ENCODE measurements around the gene LZTS2.

Gene LZTS2

GRCh38 chr10:101035314-101035713 is 35.7 kb downstream of the LZTS2 start:
- Histone ChIP-seq H3K27ac (replicated peaks) (no peak overlapping the region), H3K27me3 (ENCODE audit: insufficient read depth, poor library complexity, severe bottlenecking) (no peaks in the 10 kb centered on the region), H3K4me3 (replicated peaks; ENCODE audit: insufficient read depth, low read length) (no peak overlapping the region)
- TF ChIP-seq SPI1 (IDR thresholded peaks at IDR 0.05; ENCODE audit: borderline replicate concordance, low read depth) (no peak), GABPA (IDR thresholded peaks at IDR 0.05; ENCODE audit: low read depth) (no peak)
- TF ChIP-seq, protein P1, sequence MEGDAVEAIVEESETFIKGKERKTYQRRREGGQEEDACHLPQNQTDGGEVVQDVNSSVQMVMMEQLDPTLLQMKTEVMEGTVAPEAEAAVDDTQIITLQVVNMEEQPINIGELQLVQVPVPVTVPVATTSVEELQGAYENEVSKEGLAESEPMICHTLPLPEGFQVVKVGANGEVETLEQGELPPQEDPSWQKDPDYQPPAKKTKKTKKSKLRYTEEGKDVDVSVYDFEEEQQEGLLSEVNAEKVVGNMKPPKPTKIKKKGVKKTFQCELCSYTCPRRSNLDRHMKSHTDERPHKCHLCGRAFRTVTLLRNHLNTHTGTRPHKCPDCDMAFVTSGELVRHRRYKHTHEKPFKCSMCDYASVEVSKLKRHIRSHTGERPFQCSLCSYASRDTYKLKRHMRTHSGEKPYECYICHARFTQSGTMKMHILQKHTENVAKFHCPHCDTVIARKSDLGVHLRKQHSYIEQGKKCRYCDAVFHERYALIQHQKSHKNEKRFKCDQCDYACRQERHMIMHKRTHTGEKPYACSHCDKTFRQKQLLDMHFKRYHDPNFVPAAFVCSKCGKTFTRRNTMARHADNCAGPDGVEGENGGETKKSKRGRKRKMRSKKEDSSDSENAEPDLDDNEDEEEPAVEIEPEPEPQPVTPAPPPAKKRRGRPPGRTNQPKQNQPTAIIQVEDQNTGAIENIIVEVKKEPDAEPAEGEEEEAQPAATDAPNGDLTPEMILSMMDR (IDR thresholded peaks at IDR 0.05; ENCODE audit: insufficient read depth, low read length) = no peak
- no peak for DNase-seq (ENCODE audit: low read depth in 1 of 2, low spot score in 1 of 2)

- no peaks in the 10 kb centered on the region for H3K27me3 ChIP-seq (ENCODE audit: insufficient read depth, poor library complexity, severe bottlenecking)
- TF ChIP-seq SPI1 (IDR thresholded peaks at IDR 0.05; ENCODE audit: borderline replicate concordance, low read depth) (no peak), REST (IDR thresholded peaks at IDR 0.05; ENCODE audit: insufficient replicate concordance, low read depth) (no peak), GABPA (IDR thresholded peaks at IDR 0.05; ENCODE audit: low read depth) (no peak), POLR2AphosphoS5 (IDR thresholded peaks at IDR 0.05; ENCODE audit: low read depth) (no peak)
- TF ChIP-seq, protein P1 (IDR thresholded peaks at IDR 0.05; ENCODE audit: insufficient read depth, low read length) = no peak
- no peak overlapping the region for H3K27ac ChIP-seq (replicated peaks)
- H3K4me3 ChIP-seq (replicated peaks; ENCODE audit: insufficient read depth, low read length) = no peak overlapping the region
- DNase-seq (ENCODE audit: low read depth in 1 of 2, low spot score in 1 of 2) = no peak
These were observed 36.5 kb downstream of the LZTS2 start for GRCh38 chr10:101035916-101036702.

GRCh38 chr10:101036726-101037125 is 37.1 kb downstream of the LZTS2 start:
- Histone ChIP-seq H3K27me3 (ENCODE audit: insufficient read depth, poor library complexity, severe bottlenecking) (no peaks in the 10 kb centered on the region), H3K4me3 (replicated peaks; ENCODE audit: insufficient read depth, low read length) (no peak overlapping the region), H3K27ac (replicated peaks) (no peak overlapping the region)
- DNase-seq (ENCODE audit: low read depth in 1 of 2, low spot score in 1 of 2) = no peak
- TF ChIP-seq POLR2AphosphoS5 (IDR thresholded peaks at IDR 0.05; ENCODE audit: low read depth) = no peak

- Histone ChIP-seq H3K27ac (replicated peaks) (no peak overlapping the region), H3K4me3 (replicated peaks; ENCODE audit: insufficient read depth, low read length) (no peak overlapping the region), H3K27me3 (ENCODE audit: insufficient read depth, poor library complexity, severe bottlenecking) (no peaks in the 10 kb centered on the region)
- no peak for DNase-seq (ENCODE audit: low read depth in 1 of 2, low spot score in 1 of 2)
- TF ChIP-seq REST (IDR thresholded peaks at IDR 0.05; ENCODE audit: insufficient replicate concordance, low read depth) (no peak), SPI1 (IDR thresholded peaks at IDR 0.05; ENCODE audit: borderline replicate concordance, low read depth) (no peak), GABPA (IDR thresholded peaks at IDR 0.05; ENCODE audit: low read depth) (no peak), POLR2AphosphoS5 (IDR thresholded peaks at IDR 0.05; ENCODE audit: low read depth) (no peak)
- TF ChIP-seq, protein P1 (IDR thresholded peaks at IDR 0.05; ENCODE audit: insufficient read depth, low read length) = no peak
These were observed 38.9 kb downstream of the LZTS2 start for GRCh38 chr10:101038484-101038883.
